Glutamatergic neuron (in vitro differentiated cells): ENCODE measurements around the gene PRKAG2. TPM values are rescaled to one million over a fixed set of nuclear protein-coding genes. Genes with fewer than 3 reads are reported as not detected.

Experiments used
- DNase-seq: peaks from one replicate; pipeline ENCODE4 v3.0.0; 2022
- H3K27ac Mint-ChIP-seq: one replicate; pipeline ENCODE4 v1.8.0; 2020; ENCODE audit warnings: mild to moderate bottlenecking, mixed read lengths, inconsistent platforms; ENCODE audit not compliant: unreplicated experiment
- H3K27me3 Mint-ChIP-seq: one replicate; pipeline ENCODE4 v1.8.0; 2020; ENCODE audit warnings: mild to moderate bottlenecking, moderate library complexity, mixed read lengths, inconsistent platforms; ENCODE audit not compliant: unreplicated experiment
- H3K36me3 Mint-ChIP-seq: one replicate; pipeline ENCODE4 v1.8.0; 2020; ENCODE audit warnings: mild to moderate bottlenecking, mixed read lengths, inconsistent platforms; ENCODE audit not compliant: unreplicated experiment
- H3K4me1 Mint-ChIP-seq: one replicate; pipeline ENCODE4 v1.8.0; 2020; ENCODE audit warnings: mild to moderate bottlenecking, low read depth, mixed read lengths, inconsistent platforms; ENCODE audit not compliant: unreplicated experiment
- H3K4me3 Mint-ChIP-seq: one replicate; pipeline ENCODE4 v1.8.0; 2020; ENCODE audit warnings: mild to moderate bottlenecking, mixed read lengths, inconsistent platforms; ENCODE audit not compliant: unreplicated experiment
- H3K9me3 Mint-ChIP-seq: one replicate; pipeline ENCODE4 v1.8.0; 2020; ENCODE audit warnings: mild to moderate bottlenecking, moderate library complexity, mixed read lengths, inconsistent platforms; ENCODE audit not compliant: unreplicated experiment
- total RNA-seq: library from RNA; stranded (reverse); fragmentation: NEBNext Ultra II Directional; extraction: Animal tissue kit (Norgen Biotek cat#: 25700); gene quantifications from one replicate; pipeline ENCODE4 v1.2.1, GENCODE V29; 2021; ENCODE audit not compliant: unreplicated experiment
- TF ChIP-seq, protein P1 (sequence below): fragments of 200-600 bp; sonication (generic); IDR thresholded peaks from one replicate; pipeline ENCODE4 v1.5.0; 2021; ENCODE audit not compliant: partially characterized antibody, unreplicated experiment

PRKAG2 gene
- total RNA-seq, 1 donor from 2014 or later = 24.7 TPM

DNA sequence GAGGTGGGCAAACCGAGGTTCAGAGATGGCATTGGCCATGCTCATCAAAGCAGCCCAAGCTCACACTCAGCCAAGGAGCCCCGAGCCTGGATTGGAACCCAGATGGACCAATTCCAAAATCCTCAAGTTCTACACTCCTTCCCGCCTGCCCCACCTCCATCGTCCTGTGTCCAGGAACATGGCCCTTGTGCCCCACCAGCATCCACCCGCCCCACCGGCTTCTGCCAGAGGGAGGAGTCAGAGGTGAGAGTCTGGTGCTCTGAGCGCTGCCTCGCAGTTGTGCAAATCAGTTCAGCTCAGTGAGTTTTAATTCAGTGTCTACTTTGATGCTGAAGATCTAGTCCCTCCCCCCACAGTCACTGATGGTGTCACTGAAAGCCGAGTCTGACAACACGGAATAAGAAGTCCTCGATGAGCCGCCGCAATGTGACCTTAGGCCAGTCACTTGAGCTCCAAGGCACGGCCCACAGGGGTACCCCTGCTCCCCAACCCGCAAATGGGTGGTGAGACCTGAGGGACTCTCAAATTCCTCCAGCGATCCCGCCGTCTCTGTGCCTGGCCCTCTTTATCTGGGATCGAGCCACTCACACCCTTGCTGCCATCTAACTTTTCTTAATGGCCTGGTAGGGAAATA is 26.3 kb downstream of the PRKAG2 start:
- Mint-ChIP-seq H3K27ac (no peak overlapping the region), H3K9me3 (no peaks in the 10 kb centered on the region)

DNA sequence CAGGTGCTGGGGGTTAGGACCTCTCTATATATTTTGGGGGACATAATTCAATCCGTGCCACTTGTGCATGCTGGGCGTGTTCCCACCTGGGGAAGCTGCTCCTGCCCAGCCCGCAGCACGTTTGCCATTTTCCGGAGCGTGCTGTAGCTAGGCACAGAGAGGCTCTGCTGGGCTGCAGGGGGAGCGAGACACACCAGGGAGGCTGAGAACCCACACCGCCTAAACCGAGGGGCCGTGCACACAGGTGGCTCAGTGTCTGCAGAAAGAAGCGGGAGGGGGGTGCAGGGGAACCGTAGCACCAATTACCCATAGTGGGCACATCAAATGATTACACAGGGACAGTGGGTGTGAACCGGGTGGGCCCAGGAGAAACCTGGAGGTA is 27.0 kb downstream of the PRKAG2 start:
- H3K4me1 Mint-ChIP-seq = no peaks in the 10 kb centered on the region
- H3K9me3 Mint-ChIP-seq = no peaks in the 10 kb centered on the region
- H3K4me3 Mint-ChIP-seq = no peak overlapping the region
- TF ChIP-seq, protein P1, sequence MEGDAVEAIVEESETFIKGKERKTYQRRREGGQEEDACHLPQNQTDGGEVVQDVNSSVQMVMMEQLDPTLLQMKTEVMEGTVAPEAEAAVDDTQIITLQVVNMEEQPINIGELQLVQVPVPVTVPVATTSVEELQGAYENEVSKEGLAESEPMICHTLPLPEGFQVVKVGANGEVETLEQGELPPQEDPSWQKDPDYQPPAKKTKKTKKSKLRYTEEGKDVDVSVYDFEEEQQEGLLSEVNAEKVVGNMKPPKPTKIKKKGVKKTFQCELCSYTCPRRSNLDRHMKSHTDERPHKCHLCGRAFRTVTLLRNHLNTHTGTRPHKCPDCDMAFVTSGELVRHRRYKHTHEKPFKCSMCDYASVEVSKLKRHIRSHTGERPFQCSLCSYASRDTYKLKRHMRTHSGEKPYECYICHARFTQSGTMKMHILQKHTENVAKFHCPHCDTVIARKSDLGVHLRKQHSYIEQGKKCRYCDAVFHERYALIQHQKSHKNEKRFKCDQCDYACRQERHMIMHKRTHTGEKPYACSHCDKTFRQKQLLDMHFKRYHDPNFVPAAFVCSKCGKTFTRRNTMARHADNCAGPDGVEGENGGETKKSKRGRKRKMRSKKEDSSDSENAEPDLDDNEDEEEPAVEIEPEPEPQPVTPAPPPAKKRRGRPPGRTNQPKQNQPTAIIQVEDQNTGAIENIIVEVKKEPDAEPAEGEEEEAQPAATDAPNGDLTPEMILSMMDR = no peak
- no peaks in the 10 kb centered on the region for H3K36me3 Mint-ChIP-seq
- no peak overlapping the region for H3K27ac Mint-ChIP-seq
- DNase-seq = no peak
- peaks cover 6% of the 10 kb centered on the region for H3K27me3 Mint-ChIP-seq

More for the DNA sequence above, 26.3 kb downstream of the PRKAG2 start:
- peaks cover 6% of the 10 kb centered on the region for H3K27me3 Mint-ChIP-seq
- no peak overlapping the region for H3K4me3 Mint-ChIP-seq
- TF ChIP-seq, protein P1 = no peak
- peak; percentile 4 for DNase-seq
- peaks cover under 1% of the 10 kb centered on the region for H3K4me1 Mint-ChIP-seq
- no peaks in the 10 kb centered on the region for H3K36me3 Mint-ChIP-seq

DNA sequence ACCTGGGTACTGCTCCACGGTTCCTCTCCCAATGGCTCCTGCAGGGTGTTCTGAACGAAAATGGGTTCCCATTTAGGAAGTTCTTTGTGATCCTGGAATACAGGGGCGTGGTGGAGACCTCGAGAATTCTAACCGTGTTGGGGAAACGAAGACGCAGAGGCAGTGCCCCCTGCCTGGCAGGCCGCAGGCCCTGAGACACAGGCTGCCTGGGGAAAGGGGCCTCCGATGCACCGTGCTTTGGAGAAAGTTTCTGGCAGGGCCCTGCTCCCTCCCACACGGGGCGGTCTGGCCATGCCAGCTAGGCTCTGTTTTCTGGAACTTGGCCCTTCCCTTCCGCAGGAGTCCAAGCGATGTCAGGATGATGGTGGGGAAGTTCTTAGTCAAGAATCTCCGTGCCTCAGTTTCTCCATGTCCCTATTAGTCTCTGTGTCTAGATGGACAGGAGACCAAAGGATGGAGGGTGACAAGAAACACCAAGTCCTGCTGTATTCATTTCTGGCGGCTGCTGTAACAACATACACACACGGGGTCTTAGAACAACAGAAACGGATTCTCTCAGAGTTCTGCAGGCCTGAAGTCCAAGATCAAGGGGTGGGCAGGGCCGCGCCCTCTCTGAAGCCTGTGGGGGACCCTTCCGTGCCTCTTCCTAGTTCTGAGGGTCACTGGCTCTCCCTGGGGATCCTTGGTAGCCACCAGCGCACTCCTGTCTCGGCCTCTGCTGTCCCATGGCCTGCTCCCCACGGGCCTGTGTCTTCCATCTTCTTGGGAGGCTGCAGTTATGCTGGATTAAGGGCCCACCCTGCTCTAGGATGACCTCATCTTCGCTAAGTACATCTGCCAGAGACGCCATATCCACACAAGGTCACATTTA is 27.7 kb downstream of the PRKAG2 start:
- Mint-ChIP-seq H3K4me1 (no peaks in the 10 kb centered on the region), H3K9me3 (no peaks in the 10 kb centered on the region), H3K27me3 (peaks cover 6% of the 10 kb centered on the region), H3K36me3 (no peaks in the 10 kb centered on the region), H3K4me3 (no peak overlapping the region), H3K27ac (no peak overlapping the region)
- TF ChIP-seq, protein P1 = no peak
- DNase-seq = no peak

DNA sequence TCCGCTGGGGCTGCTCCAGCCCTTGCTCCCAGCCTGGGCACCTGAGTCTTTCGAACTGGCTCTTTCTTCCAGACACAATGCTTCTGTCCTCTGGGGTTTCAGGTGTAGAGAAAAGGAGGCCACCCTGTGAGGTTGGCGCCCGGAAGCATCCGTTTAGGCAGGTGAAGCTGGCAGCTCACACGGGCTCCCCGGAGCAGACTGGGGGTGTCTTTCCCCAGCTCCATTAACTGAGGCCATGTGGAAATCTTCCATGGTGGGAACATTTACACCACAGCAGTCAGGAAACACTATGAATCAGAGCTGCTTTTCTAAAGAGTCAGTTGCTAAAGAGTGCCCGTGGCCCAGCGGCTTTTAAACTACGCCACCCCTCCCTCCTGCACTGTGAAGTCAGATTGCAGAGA is 29.2 kb downstream of the PRKAG2 start:
- H3K4me1 Mint-ChIP-seq = no peaks in the 10 kb centered on the region
- H3K36me3 Mint-ChIP-seq = peaks cover 5% of the 10 kb centered on the region
- no peak overlapping the region for H3K4me3 Mint-ChIP-seq
- H3K27me3 Mint-ChIP-seq = no peaks in the 10 kb centered on the region
- TF ChIP-seq, protein P1 = no peak
- no peak overlapping the region for H3K27ac Mint-ChIP-seq
- no peak for DNase-seq
- H3K9me3 Mint-ChIP-seq = no peaks in the 10 kb centered on the region

DNA sequence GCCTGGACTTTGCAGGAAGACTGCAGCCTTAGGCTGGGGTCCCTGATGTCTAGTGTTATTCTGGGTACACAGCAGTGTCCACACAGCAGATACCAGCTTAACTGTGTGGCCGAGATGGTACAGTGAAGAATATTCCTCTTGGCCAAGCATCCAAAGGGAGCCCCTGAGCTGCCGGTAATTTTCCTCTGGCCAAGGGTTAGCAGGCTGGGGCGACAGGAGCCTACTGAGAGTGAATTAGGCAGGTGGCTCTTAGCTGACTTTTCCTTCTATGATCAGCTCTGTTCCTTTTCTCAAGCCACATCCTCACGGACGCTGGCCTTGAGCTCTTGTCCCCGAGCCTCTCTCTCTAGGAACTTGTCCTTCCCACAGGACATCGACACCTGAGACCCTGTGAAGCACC is 29.8 kb downstream of the PRKAG2 start:
- TF ChIP-seq, protein P1 = no peak
- Mint-ChIP-seq H3K27me3 (no peaks in the 10 kb centered on the region), H3K27ac (no peak overlapping the region), H3K4me3 (no peak overlapping the region), H3K9me3 (no peaks in the 10 kb centered on the region), H3K4me1 (no peaks in the 10 kb centered on the region), H3K36me3 (peaks cover 5% of the 10 kb centered on the region)
- DNase-seq = no peak
